Endothelial cell of umbilical vein (primary cell): ENCODE measurements around the gene TMEM209. TPM values are rescaled to one million over a fixed set of nuclear protein-coding genes. Genes with fewer than 3 reads are reported as not detected.

ENCODE experiments used
- BruUV-seq: library from RNA; stranded (reverse); fragments of 400-500 nt; replicated peaks from 2 replicates; lab custom pipeline; 2021; lab: Mats Ljungman, UMichigan
- CTCF ChIA-PET: fragments of 300-600, 350-600 bp; sonication (Branson Sonifier 250); formaldehyde crosslinking; loops from one replicate; lab custom pipeline; 2021; ENCODE audit warnings: antibody characterized with exemption, inconsistent platforms; lab: Charles Lee
- POLR2A ChIA-PET: fragments of 300-600, 350-600 bp; sonication (Branson Sonifier 250); formaldehyde crosslinking; loops from one replicate; lab custom pipeline; 2021; ENCODE audit warnings: antibody characterized with exemption, inconsistent platforms; lab: Charles Lee
- DNase-seq: peaks from one replicate; pipeline ENCODE4 v3.0.0-alpha.2; 2011; ENCODE audit warnings: low read depth, low spot score
- FAIRE-seq: peaks from 2 replicates; lab custom pipeline; 2011; peaks lifted over from hg19 to GRCh38; lab: Jason Lieb, UNC
- H2AFZ ChIP-seq: 2 replicates; pipeline ENCODE4 v1.6.0; 2012; ENCODE audit warnings: low read depth, low read length, control low read depth, inconsistent platforms
- H3K27ac ChIP-seq: 2 replicates; pipeline ENCODE4 v1.5.1; 2011; ENCODE audit warnings: low read depth, mild to moderate bottlenecking, control low read depth, low read length, moderate library complexity; ENCODE audit not compliant: insufficient read depth
- H3K27me3 ChIP-seq, 2 experiments: 2 replicates each; pipeline versions ENCODE4 v1.6.0 to v1.6.1; 2011; ENCODE audit warnings: low read length in 2 of 2, mixed read lengths in 1 of 2; ENCODE audit not compliant: control insufficient read depth in 2 of 2, insufficient read depth in 2 of 2
- H3K36me3 ChIP-seq, 2 experiments: 2 replicates in 1 of 2; 3 replicates in 1 of 2; pipeline ENCODE4 v1.5.1; 2011; ENCODE audit warnings: low read length in 2 of 2, mild to moderate bottlenecking in 1 of 2, moderate library complexity in 1 of 2; ENCODE audit not compliant: control insufficient read depth in 2 of 2, insufficient read depth in 2 of 2; ENCODE audit errors: extremely low read depth in 1 of 2
- H3K4me1 ChIP-seq: 3 replicates; pipeline ENCODE4 v1.5.1; 2011; ENCODE audit warnings: mild to moderate bottlenecking, low read length; ENCODE audit not compliant: control insufficient read depth, insufficient read depth; ENCODE audit errors: extremely low read depth
- H3K4me2 ChIP-seq: 2 replicates; pipeline ENCODE4 v1.6.1; 2011; ENCODE audit warnings: low read length, control low read depth, mixed read lengths; ENCODE audit not compliant: insufficient read depth
- H3K4me3 ChIP-seq, 3 experiments: fragments of 200-600 bp in 1 of 3; sonication (generic), shearing (Covaris generic) in 1 of 3; replicated peaks in 1 of 3; 2 replicates each; pipeline ENCODE4 v1.5.1; 2011 to 2016; ENCODE audit warnings: control low read depth in 3 of 3, low read length in 3 of 3, mild to moderate bottlenecking in 2 of 3, inconsistent platforms in 1 of 3, low read depth in 1 of 3, moderate library complexity in 1 of 3; ENCODE audit not compliant: insufficient read depth in 1 of 3
- H3K79me2 ChIP-seq: 2 replicates; pipeline ENCODE4 v1.6.0; 2012; ENCODE audit warnings: low read length, inconsistent platforms; ENCODE audit not compliant: control insufficient read depth, insufficient read depth
- H3K9ac ChIP-seq: replicated peaks from 2 replicates; pipeline ENCODE3; 2011; ENCODE audit warnings: low read length, control low read depth; ENCODE audit not compliant: insufficient read depth; ENCODE audit errors: extremely low read depth
- H3K9me1 ChIP-seq: replicated peaks from 3 replicates; pipeline ENCODE4 v1.6.0; 2011; ENCODE audit warnings: mild to moderate bottlenecking, low read length; ENCODE audit not compliant: control insufficient read depth, insufficient read depth; ENCODE audit errors: extremely low read depth
- H3K9me3 ChIP-seq: replicated peaks from 2 replicates; pipeline ENCODE4 v1.5.1; 2012; ENCODE audit warnings: low read length, inconsistent platforms; ENCODE audit not compliant: control insufficient read depth, insufficient read depth
- H4K20me1 ChIP-seq: replicated peaks from 2 replicates; pipeline ENCODE3; 2011; ENCODE audit warnings: mild to moderate bottlenecking, low read length; ENCODE audit not compliant: control insufficient read depth, insufficient read depth; ENCODE audit errors: extremely low read depth
- EZH2 ChIP-seq: IDR thresholded peaks from 2 replicates; pipeline ENCODE4 v1.6.1; 2012; ENCODE audit warnings: borderline replicate concordance, low read depth, mild to moderate bottlenecking, moderate library complexity, low read length, inconsistent platforms; ENCODE audit not compliant: severe bottlenecking
- FOS ChIP-seq: IDR thresholded peaks from 2 replicates; pipeline ENCODE4 v1.6.1; 2011; ENCODE audit warnings: mild to moderate bottlenecking, low read length, moderate library complexity, borderline replicate concordance; ENCODE audit not compliant: insufficient read depth
- GATA2 ChIP-seq: IDR thresholded peaks from 2 replicates; pipeline ENCODE4 v1.7.0; 2011; ENCODE audit warnings: low read depth, mild to moderate bottlenecking, moderate library complexity, mixed read lengths, low read length; ENCODE audit not compliant: insufficient read length, insufficient read depth
- JUN ChIP-seq: IDR thresholded peaks from 2 replicates; pipeline ENCODE4 v1.6.1; 2011; ENCODE audit warnings: borderline replicate concordance, low read depth; ENCODE audit not compliant: insufficient read length, insufficient read depth
- MYC ChIP-seq: IDR thresholded peaks from one replicate; pipeline ENCODE4 v1.6.1; 2011; ENCODE audit warnings: mild to moderate bottlenecking, low read depth, low read length
- POLR2A ChIP-seq: IDR thresholded peaks from 2 replicates; pipeline ENCODE4 v1.6.1; 2012; ENCODE audit warnings: low read depth, mild to moderate bottlenecking, control low read depth, low read length
- POLR2AphosphoS5 ChIP-seq: IDR thresholded peaks from 2 replicates; pipeline ENCODE4 v1.6.1; 2012; ENCODE audit warnings: low read depth, mild to moderate bottlenecking, control low read depth, low read length, moderate library complexity; ENCODE audit not compliant: insufficient read depth
- dilution Hi-C: fragments of 300-500 bp; cut with MboI; formaldehyde crosslinking; loops from one replicate; pipeline ENCODE4 v1.15.0; 2019; ENCODE audit warnings: low sequenced_read_pairs; ENCODE audit not compliant: extremely low pct_ligation_motif_present
- intact Hi-C: fragments of 100-400 bp; cut with micrococcal nuclease; formaldehyde crosslinking; loops from one replicate; pipeline ENCODE4 v1.10.0; 2022
- polyA plus RNA-seq, 4 experiments: library from polyadenylated mRNA; depleted of rRNA in 3 of 4; stranded (reverse) in 3 of 4; unstranded in 1 of 4; fragments of >200 nt; gene quantifications; 2 replicates each; pipeline versions ENCODE4 v1.2.1 to v1.2.3, GENCODE V29; 2011 to 2012; ENCODE audit warnings: missing spikeins in 1 of 4
- total RNA-seq: library from RNA; stranded (reverse); gene quantifications from 2 replicates; pipeline ENCODE4 v1.2.3, GENCODE V29; 2021
- TF ChIP-seq, protein P1 (sequence below): IDR thresholded peaks from 2 replicates; pipeline ENCODE4 v1.6.1; 2011; ENCODE audit not compliant: insufficient read depth, insufficient read length
- TF ChIP-seq, protein P2 (sequence below), 2 donors: IDR thresholded peaks; 1 replicate in 1 of 2; 2 replicates in 1 of 2; pipeline ENCODE4 v1.5.1; 2011; ENCODE audit warnings: low read length in 2 of 2, mild to moderate bottlenecking in 2 of 2, moderate library complexity in 2 of 2, control low read depth in 1 of 2, inconsistent platforms in 1 of 2, low read depth in 1 of 2; ENCODE audit not compliant: insufficient read depth in 1 of 2; ENCODE audit errors: extremely low read depth in 1 of 2

The TMEM209 gene
- total and polyA plus RNA-seq, 2 donors (not counting 3 experiments of a cell fraction or from before 2014, with no cell fraction given): 13.0 to 16.6 TPM

DNA sequence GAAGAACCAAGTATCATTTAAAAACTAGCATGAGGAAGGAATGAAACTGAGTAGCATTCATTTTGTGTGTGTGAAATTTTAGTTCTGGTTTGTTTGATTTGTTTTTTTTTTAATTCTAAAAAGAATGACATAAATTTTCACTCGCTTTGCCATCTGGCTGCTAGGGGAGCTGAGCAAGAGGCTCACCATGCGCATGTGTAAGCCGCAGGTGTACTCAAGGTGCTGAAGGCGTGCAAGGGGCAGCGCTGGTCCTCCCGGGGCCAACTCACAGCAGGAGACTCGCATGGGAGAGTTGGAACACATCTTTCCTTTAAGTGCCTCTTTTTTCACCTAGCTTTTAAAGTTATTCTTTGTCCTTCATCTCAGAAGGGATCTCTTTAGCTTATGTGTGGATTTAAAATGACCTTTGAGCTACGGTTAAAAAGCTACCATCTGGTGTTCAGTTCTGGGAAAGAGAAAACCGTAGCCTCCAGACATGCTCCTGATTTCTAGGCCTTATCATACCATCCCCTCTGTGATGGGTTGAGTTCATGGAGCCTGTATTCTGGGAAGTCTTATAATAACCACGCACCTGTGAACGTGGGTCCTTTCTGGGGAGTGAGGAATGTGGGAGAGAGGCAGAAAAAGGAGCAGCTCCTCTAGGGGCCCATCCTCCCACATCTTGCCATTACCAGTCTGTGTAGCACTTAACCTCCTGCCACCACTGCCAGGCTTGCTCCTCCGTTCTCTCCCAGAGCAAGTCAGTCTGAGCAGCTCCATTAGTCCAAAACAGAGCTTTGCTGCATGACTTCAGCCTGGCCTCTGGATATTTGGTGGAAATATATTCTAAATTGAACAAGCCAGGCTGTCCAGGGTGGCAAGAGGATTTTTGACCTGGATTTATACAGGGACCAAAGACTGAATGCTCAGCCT, 73.0 kb downstream of the TMEM209 start:
- Histone ChIP-seq H3K4me1 (no peaks in the 10 kb centered on the region), H3K4me2 (no peak overlapping the region), H3K36me3 (peaks cover 9 to 12% of the 10 kb centered on the region in 2 experiments), H2AFZ (no peak overlapping the region), H3K4me3 (no peak overlapping the region), H3K9me1 (no peaks in the 10 kb centered on the region), H3K9ac (no peak overlapping the region), H3K79me2 (no peaks in the 10 kb centered on the region), H3K27ac (no peak overlapping the region), H3K27me3 (no peaks in the 10 kb centered on the region), H4K20me1 (no peaks in the 10 kb centered on the region), H3K9me3 (no peaks in the 10 kb centered on the region)
- no TSS peak for BruUV-seq
- dilution Hi-C loops (no loop called here), intact Hi-C loops (no loop called here)
- CTCF ChIA-PET: interaction anchor here (0.8 kb wide), 2 partner anchors 15 to 626 kb away, joined by 3 read pairs; no protein-coding TSS in a partner anchor
- POLR2A ChIA-PET: no interaction called here
- FAIRE-seq (no peak), DNase-seq (no peak)
- TF ChIP-seq JUN: no peak
- TF ChIP-seq, protein P1, sequence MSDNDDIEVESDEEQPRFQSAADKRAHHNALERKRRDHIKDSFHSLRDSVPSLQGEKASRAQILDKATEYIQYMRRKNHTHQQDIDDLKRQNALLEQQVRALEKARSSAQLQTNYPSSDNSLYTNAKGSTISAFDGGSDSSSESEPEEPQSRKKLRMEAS: no peak
- no peak for TF ChIP-seq EZH2
- no peak for TF ChIP-seq POLR2A
- no peak for TF ChIP-seq FOS
- TF ChIP-seq, protein P2, sequence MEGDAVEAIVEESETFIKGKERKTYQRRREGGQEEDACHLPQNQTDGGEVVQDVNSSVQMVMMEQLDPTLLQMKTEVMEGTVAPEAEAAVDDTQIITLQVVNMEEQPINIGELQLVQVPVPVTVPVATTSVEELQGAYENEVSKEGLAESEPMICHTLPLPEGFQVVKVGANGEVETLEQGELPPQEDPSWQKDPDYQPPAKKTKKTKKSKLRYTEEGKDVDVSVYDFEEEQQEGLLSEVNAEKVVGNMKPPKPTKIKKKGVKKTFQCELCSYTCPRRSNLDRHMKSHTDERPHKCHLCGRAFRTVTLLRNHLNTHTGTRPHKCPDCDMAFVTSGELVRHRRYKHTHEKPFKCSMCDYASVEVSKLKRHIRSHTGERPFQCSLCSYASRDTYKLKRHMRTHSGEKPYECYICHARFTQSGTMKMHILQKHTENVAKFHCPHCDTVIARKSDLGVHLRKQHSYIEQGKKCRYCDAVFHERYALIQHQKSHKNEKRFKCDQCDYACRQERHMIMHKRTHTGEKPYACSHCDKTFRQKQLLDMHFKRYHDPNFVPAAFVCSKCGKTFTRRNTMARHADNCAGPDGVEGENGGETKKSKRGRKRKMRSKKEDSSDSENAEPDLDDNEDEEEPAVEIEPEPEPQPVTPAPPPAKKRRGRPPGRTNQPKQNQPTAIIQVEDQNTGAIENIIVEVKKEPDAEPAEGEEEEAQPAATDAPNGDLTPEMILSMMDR (IDR thresholded peaks at IDR 0.05; ENCODE audit: extremely low read depth in 1 of 2, insufficient read depth in 1 of 2, low read depth in 1 of 2, low read length in 2 of 2): no peak
- no peak for TF ChIP-seq MYC
- no peak for TF ChIP-seq POLR2AphosphoS5
- TF ChIP-seq GATA2: no peak
